ENCODE results near the gene SLC9A8. TPM values are rescaled to one million over a fixed set of nuclear protein-coding genes. Genes with fewer than 3 reads are reported as not detected.

SLC9A8 gene
- total and polyA plus RNA-seq, 9 of the 15 experiments (the other 6 are each of a cell fraction or from before 2014, with no cell fraction given) = 0.56 to 9.7 (median 5.0) TPM

DNA sequence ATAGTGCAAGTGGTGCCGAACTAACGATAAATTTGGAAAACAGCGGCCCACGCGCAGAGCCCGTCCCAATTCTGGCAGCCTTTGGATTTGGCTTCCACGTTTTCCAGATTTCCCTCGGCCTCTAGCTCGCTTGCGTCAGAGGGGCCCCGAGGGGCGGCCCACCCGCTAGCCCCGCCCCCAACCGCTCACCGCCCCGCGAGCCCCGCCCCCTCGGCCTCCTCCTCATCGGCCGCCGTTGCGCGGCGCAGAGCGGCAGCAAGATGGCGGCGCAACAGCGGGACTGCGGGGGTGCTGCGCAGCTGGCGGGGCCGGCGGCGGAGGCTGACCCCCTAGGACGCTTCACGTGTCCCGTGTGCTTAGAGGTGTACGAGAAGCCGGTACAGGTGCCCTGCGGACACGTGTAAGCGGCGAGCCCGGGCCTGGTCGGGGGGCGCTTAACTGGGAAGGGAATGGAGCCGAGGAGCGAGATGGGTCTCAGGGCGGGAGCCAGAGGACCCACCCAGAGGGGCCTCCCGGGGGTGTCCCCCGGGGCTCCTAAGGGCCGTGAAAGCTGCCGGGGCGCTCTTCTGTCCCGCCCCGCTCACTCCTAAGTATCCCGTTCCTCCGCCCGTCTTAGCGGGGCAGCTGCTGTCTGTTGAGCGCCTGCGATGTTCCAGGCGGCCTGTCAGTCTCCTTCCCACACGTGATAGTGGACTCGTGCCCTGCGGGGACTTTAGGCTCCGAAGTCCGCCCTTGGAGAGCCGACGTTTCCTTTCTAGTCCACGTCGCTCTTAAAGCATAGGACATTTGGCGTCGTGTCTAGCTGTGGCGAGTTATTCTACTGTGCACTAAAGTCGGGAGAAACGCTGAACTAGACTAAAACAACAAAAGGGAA lies 123.8 kb downstream of the SLC9A8 start, which contains the start of gene RNF114 (continued):
- TF ChIP-seq, protein P1, sequence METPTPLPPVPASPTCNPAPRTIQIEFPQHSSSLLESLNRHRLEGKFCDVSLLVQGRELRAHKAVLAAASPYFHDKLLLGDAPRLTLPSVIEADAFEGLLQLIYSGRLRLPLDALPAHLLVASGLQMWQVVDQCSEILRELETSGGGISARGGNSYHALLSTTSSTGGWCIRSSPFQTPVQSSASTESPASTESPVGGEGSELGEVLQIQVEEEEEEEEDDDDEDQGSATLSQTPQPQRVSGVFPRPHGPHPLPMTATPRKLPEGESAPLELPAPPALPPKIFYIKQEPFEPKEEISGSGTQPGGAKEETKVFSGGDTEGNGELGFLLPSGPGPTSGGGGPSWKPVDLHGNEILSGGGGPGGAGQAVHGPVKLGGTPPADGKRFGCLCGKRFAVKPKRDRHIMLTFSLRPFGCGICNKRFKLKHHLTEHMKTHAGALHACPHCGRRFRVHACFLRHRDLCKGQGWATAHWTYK (CRISPR knock-in tag; IDR thresholded peaks at IDR 0.05) = no peak
- TF ChIP-seq CAMTA2 (CRISPR knock-in tag; conservative IDR thresholded peaks at IDR 0.05) (no peak), NONO (IDR thresholded peaks at IDR 0.05; ENCODE audit: low read depth in 2 of 2, low read length in 1 of 2) (peak; percentile 34 to 64; a peak in 1 of 4 replicates), GABPB2 (CRISPR knock-in tag; conservative IDR thresholded peaks at IDR 0.05) (no peak), POLR2B (IDR thresholded peaks at IDR 0.05; ENCODE audit: low read depth, partially characterized antibody) (peak; percentile 86), KHSRP (IDR thresholded peaks at IDR 0.05) (no peak), ZNF384 (IDR thresholded peaks at IDR 0.05; ENCODE audit: low read depth, low read length) (no peak), ZNF561 (CRISPR knock-in tag; conservative IDR thresholded peaks at IDR 0.05) (no peak)
- TF ChIP-seq, protein P2, sequence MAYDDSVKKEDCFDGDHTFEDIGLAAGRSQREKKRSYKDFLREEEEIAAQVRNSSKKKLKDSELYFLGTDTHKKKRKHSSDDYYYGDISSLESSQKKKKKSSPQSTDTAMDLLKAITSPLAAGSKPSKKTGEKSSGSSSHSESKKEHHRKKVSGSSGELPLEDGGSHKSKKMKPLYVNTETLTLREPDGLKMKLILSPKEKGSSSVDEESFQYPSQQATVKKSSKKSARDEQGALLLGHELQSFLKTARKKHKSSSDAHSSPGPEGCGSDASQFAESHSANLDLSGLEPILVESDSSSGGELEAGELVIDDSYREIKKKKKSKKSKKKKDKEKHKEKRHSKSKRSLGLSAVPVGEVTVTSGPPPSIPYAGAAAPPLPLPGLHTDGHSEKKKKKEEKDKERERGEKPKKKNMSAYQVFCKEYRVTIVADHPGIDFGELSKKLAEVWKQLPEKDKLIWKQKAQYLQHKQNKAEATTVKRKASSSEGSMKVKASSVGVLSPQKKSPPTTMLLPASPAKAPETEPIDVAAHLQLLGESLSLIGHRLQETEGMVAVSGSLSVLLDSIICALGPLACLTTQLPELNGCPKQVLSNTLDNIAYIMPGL (CRISPR knock-in tag; IDR thresholded peaks at IDR 0.05) = 0 out of 2 replicates have a peak, but pooled peaks have one; percentile 44
- TF ChIP-seq, protein P3, sequence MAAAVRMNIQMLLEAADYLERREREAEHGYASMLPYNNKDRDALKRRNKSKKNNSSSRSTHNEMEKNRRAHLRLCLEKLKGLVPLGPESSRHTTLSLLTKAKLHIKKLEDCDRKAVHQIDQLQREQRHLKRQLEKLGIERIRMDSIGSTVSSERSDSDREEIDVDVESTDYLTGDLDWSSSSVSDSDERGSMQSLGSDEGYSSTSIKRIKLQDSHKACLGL (CRISPR knock-in tag; IDR thresholded peaks at IDR 0.05; ENCODE audit: borderline replicate concordance, poor library complexity, severe bottlenecking) = no peak
- TF ChIP-seq, protein P4, sequence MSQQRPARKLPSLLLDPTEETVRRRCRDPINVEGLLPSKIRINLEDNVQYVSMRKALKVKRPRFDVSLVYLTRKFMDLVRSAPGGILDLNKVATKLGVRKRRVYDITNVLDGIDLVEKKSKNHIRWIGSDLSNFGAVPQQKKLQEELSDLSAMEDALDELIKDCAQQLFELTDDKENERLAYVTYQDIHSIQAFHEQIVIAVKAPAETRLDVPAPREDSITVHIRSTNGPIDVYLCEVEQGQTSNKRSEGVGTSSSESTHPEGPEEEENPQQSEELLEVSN (IDR thresholded peaks at IDR 0.05; ENCODE audit: borderline replicate concordance in 1 of 2, extremely low read depth in 1 of 2, insufficient read depth in 1 of 2, insufficient read length in 1 of 2, low read depth in 1 of 2, low read length in 1 of 2, poor library complexity in 1 of 2, severe bottlenecking in 1 of 2) = peak in 1 of 2 experiments; percentile 74
- TF ChIP-seq, protein P5, sequence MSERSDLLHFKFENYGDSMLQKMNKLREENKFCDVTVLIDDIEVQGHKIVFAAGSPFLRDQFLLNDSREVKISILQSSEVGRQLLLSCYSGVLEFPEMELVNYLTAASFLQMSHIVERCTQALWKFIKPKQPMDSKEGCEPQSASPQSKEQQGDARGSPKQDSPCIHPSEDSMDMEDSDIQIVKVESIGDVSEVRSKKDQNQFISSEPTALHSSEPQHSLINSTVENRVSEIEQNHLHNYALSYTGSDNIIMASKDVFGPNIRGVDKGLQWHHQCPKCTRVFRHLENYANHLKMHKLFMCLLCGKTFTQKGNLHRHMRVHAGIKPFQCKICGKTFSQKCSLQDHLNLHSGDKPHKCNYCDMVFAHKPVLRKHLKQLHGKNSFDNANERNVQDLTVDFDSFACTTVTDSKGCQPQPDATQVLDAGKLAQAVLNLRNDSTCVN (CRISPR knock-in tag; IDR thresholded peaks at IDR 0.05) = no peak
- TF ChIP-seq, protein P6, sequence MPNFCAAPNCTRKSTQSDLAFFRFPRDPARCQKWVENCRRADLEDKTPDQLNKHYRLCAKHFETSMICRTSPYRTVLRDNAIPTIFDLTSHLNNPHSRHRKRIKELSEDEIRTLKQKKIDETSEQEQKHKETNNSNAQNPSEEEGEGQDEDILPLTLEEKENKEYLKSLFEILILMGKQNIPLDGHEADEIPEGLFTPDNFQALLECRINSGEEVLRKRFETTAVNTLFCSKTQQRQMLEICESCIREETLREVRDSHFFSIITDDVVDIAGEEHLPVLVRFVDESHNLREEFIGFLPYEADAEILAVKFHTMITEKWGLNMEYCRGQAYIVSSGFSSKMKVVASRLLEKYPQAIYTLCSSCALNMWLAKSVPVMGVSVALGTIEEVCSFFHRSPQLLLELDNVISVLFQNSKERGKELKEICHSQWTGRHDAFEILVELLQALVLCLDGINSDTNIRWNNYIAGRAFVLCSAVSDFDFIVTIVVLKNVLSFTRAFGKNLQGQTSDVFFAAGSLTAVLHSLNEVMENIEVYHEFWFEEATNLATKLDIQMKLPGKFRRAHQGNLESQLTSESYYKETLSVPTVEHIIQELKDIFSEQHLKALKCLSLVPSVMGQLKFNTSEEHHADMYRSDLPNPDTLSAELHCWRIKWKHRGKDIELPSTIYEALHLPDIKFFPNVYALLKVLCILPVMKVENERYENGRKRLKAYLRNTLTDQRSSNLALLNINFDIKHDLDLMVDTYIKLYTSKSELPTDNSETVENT (CRISPR knock-in tag; IDR thresholded peaks at IDR 0.05) = peak; percentile 75; the same call in 1 of the 2 replicates

Measured in K562 (cell line).